DMS79 (cell line): Measurements from ENCODE around the gene INTS7.

Experiments
- DNase-seq: peaks from one replicate; lab custom pipeline; 2025; lab: John Stamatoyannopoulos, UW

Gene INTS7, protein sequence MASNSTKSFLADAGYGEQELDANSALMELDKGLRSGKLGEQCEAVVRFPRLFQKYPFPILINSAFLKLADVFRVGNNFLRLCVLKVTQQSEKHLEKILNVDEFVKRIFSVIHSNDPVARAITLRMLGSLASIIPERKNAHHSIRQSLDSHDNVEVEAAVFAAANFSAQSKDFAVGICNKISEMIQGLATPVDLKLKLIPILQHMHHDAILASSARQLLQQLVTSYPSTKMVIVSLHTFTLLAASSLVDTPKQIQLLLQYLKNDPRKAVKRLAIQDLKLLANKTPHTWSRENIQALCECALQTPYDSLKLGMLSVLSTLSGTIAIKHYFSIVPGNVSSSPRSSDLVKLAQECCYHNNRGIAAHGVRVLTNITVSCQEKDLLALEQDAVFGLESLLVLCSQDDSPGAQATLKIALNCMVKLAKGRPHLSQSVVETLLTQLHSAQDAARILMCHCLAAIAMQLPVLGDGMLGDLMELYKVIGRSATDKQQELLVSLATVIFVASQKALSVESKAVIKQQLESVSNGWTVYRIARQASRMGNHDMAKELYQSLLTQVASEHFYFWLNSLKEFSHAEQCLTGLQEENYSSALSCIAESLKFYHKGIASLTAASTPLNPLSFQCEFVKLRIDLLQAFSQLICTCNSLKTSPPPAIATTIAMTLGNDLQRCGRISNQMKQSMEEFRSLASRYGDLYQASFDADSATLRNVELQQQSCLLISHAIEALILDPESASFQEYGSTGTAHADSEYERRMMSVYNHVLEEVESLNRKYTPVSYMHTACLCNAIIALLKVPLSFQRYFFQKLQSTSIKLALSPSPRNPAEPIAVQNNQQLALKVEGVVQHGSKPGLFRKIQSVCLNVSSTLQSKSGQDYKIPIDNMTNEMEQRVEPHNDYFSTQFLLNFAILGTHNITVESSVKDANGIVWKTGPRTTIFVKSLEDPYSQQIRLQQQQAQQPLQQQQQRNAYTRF

GRCh38 chr1:212035123-212035834 lies at the start of gene INTS7, which contains the start of gene DTL:
Gene INTS7, minus strand, starts transcription at chr1:212035557. Its CDS starts 120 bp downstream, at chr1:212035437.
Gene DTL, plus strand, starts transcription at chr1:212035748. Its CDS starts 143 bp downstream, at chr1:212035891.
- peak; percentile 98 for DNase-seq

DNA sequence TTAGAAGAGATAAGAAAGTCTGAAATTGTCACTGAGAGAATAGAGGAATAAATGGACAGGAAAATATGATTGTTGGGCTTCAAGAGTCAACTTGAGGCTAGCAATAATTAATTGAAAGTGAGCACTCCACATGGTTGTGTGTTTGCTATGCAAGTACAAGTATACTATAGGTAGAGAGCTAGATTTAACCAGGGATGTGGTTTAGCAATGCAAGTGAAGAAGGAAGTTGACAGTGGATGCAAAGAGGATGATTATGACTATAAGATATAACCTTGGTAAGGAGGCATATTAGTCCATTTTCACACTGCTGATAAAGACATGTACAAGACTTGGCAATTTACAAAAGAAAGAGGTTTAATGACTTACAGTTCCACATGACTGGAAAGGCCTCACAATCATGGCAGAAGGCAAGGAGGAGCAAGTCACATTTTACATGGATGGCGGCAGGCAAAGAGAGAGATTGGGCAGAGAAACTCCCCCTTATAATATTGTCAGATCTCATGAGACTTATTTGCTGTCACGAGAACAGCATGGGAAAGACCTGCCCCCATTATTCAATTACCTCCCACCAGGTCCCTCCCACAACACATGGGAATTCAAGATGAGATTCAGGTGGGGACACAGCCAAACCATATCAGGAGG lies 47.5 kb upstream of the INTS7 start:
- no peak for DNase-seq

GRCh38 chr1:212078826-212079225 lies 43.5 kb upstream of the INTS7 start:
- no peak for DNase-seq

GRCh38 chr1:212077028-212077427 lies 41.7 kb upstream of the INTS7 start:
- no peak for DNase-seq

GRCh38 chr1:212074856-212075255 lies 39.5 kb upstream of the INTS7 start:
- DNase-seq = no peak

DNA sequence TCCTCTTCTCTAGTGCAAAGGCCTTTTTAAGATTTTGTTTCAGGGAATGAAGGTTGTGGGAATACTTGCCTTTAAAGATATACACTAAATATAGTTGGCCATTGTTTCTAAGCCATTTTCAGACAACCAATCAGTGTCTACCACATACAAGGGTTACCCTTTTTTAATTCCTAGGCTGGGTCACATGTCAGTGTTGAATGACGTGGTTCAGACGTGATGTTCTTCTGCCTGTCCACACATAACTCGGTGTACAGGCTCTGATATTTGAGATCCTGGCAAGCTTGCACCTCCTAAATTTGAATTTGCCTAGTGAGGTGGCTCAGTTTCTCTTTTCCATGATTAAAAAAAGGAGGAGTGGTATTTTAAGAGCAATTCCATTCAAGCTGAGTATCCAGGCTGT lies 39.0 kb upstream of the INTS7 start:
- no peak for DNase-seq

DNA sequence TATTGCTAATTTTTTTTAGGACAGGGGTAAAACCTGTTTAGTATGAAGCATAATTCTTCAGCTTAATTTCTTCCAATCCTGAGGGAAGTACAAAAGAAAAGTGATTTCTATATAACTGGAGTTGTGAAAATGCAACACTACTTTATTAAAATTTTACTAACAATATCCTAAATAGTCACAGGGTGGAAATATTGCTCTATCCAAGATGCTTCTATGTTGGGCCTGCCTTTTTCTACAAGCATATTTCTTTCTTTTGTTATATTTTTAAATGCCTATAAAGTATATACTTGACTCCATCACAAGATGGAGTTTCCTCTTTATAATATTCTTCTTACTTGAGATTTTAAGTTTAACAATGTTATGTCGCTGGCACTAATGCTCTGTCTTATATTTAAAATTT lies 38.1 kb upstream of the INTS7 start:
- DNase-seq = no peak

DNA sequence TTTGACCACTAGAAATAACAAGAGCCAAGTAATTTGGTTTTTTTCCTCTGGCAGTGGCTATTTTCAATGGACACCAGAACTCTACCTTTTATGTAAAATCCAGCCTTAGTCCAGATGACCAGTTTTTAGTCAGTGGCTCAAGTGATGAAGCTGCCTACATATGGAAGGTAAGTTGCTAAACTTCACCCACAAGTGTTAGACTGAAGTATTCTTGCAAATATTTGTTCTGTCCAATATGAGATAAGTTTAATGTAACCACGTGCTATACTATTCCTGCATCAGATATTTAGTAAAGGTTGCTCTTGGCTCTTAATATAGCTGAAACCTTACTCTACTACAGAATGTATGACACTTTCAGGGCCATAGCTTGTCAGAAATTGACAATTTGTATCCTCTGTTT lies 36.7 kb upstream of the INTS7 start:
- no peak for DNase-seq

GRCh38 chr1:212070720-212071302 lies 35.5 kb upstream of the INTS7 start:
- DNase-seq = no peak

GRCh38 chr1:212067787-212068186 lies 32.4 kb upstream of the INTS7 start:
- DNase-seq = no peak

DNA sequence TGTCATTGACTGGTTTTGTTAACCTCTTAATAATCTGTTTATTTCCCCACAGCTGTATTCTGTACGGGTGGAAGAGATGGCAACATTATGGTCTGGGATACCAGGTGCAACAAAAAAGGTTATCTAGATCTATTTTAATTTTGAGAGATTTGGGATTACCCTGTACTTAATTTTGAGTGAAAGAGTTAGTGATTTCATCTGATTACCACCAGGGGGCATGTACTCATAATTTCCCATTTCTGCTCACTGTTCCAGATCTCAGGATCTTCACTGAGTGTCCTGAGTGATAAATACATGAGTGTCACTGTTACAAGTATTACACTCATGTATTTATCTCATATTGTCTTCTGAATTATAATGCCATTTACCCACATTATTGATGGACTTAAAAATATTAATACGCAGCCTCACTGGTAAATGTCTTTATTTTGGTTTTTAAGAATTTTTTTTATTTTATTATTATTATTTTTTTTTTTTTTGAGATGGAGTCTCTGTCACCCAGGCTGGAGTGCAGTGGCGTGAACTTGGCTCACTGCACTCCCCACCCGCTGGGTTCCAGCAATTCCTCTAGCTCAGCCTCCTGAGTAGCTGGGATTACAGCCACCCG lies 27.6 kb upstream of the INTS7 start:
- peak; percentile 4 for DNase-seq

- DNase-seq = no peak
Observed at GRCh38 chr1:212060632-212061472, 25.5 kb upstream of the INTS7 start.

- no peak for DNase-seq
Observed at GRCh38 chr1:212055333-212055732, 20.0 kb upstream of the INTS7 start.

DNA sequence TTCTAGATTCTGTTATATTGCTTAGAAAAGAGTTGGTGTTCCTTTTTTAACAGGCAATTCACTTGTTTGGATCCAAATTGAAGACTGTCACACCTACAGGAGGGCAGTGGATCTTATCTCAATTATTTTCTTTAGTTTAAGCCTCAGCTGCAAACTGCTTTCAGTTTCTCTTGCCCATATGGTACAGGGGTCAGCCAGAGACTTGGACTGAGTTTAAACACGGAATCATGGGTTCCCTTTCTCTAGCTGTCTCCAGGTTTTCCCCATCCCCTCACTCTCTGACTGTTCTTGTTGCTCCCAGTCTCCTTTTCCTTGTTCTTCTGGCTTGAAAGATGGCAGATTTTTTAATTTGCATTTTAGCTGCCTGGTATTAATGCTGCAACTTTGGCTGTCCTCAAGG lies 18.6 kb upstream of the INTS7 start:
- DNase-seq = no peak

GRCh38 chr1:212045981-212046380 lies 10.6 kb upstream of the INTS7 start:
- no peak for DNase-seq

DNA sequence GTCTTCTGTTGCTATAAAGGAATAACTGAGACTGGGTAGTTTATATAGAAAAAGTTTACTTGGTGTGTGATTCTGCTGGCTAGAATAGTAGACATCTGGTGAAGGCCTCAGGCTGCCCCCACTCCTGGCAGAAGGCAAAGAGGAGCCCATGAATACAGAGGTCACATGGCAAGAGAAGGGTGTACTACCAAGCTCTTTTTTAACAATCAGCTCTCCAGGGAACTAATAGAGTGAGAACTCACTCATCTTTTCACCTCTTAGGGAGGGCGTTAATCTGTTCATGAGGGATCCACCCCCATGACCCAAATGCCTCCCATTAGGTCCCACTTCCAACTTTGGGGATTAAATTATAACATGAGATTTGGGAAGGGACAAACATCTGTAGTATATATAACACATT lies 9.5 kb upstream of the INTS7 start:
- no peak for DNase-seq

DNA sequence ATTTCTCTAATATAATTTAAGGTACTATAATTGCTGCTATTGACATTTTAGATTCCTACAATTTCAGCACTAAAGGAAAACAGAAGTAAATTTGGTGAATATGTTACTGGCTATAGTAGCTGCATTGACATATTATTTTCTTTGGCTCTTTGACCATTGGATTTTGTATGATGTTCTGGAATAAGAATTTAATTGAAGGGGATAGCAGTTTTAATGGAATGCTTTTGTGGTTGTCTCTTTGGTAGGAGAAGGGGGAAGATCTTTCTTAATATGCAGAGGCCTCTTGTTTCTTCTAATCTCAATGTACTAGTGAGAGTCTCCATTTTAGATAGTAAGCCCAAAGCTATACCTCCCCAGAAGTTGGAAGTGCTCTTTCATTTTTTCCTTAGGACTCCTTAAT lies 7.1 kb upstream of the INTS7 start:
- no peak for DNase-seq

DNA sequence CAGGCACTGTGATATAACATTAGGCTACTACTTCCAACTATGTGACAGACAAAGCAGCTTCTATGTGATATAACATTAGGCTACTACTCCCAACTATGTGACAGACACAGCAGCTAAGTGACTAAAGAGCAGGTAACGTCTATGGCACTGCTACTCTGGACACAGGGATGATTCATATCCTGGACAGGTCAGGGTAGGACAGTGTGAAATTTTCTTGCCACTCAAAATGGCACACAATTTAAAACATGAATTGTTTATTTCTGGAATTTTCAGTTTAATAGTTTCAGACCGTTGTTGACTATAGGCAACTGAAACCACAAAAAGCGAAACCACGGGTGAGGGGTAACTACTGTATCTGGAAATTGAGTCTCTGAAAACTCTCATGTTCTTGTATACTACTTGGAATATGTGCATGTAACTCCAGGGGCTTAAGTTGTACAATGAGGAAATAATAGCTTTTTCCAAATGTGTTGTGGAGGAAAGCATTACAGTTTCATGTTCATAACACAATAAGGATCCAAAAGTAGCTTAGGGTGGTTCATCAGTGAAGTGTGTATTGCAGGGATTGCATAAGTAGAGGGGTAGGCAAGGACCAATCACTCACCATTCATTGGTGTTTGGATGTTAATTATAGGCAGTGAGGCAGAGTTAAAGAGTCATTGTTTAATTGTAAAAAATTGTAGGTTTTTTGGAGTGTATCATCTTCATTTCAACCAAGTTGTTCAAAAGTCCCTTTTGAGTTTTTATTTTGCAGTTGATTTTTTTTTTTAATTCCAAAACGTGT lies 5.5 kb upstream of the INTS7 start:
- no peak for DNase-seq

DNA sequence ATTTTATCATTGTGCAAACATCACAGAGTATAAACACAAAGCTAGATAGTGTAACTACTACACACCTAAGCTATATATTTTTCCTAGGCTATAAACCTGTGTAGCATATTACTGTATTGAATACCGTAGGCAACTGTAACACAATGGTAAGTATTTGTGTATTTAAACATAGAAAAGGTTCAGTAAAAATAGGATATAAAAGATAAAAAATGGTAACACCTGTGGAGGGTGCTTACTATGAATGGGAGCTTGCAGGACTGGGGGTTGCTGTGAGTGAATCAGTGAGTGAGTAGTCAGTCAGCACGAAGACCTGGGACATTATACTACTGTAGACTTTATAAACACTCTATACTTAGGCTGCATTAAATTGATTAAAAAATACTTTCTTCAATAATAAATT lies 4.3 kb upstream of the INTS7 start:
- no peak for DNase-seq
